Mesothelial cell of epicardium (in vitro differentiated cells): Measurements from ENCODE around the gene FRYL. TPM values are rescaled to one million over a fixed set of nuclear protein-coding genes. Genes with fewer than 3 reads are reported as not detected.

Source experiments
- DNase-seq, 2 experiments: peaks; one replicate each; pipeline ENCODE4 v3.0.0; 2021; ENCODE audit warnings: low spot score in 2 of 2; ENCODE audit not compliant: unreplicated experiment in 2 of 2
- H3K27ac Mint-ChIP-seq: 2 replicates; pipeline ENCODE4 v1.8.0; 2021; ENCODE audit warnings: mixed read lengths
- H3K27me3 Mint-ChIP-seq: 2 replicates; pipeline ENCODE4 v1.8.0; 2021; ENCODE audit warnings: low read depth, mixed read lengths
- H3K36me3 Mint-ChIP-seq: 2 replicates; pipeline ENCODE4 v1.8.0; 2021; ENCODE audit warnings: mixed read lengths
- H3K4me1 Mint-ChIP-seq: 2 replicates; pipeline ENCODE4 v1.8.0; 2021; ENCODE audit warnings: mixed read lengths
- H3K4me3 Mint-ChIP-seq: 2 replicates; pipeline ENCODE4 v1.8.0; 2021; ENCODE audit warnings: mild to moderate bottlenecking, moderate library complexity, mixed read lengths
- H3K9me3 Mint-ChIP-seq: 2 replicates; pipeline ENCODE4 v1.8.0; 2021; ENCODE audit warnings: mixed read lengths
- total RNA-seq: library from RNA; stranded (reverse); gene quantifications from 3 replicates; pipeline ENCODE4 v1.2.1, GENCODE V29; 2021
- TF ChIP-seq, protein P1 (sequence below): fragments of 200-600 bp; sonication (generic); IDR thresholded peaks from one replicate; pipeline ENCODE4 v1.5.0; 2021; ENCODE audit warnings: antibody characterized with exemption; ENCODE audit not compliant: unreplicated experiment

The FRYL gene
- total RNA-seq, 1 donor from 2014 or later = 57.0 TPM

DNA sequence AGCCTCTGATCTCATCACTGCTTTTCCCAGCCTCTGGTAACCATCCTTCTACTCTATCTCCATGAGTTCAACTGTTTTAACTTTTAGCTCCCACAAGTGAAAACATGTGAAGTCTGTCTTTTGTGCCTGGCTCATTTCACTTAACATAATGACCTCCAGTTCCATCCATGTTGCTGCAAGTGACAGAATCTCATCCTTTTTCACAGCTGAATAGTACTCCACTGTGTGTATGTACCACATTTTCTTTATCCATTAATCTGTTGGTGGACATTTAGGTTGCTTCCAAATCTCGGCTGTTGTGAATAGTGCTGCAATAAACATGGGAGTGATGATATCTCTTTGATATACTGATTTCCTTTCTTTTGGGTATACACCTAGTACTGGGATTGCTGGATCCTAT, 109.5 kb downstream of the FRYL start:
- no peaks in the 10 kb centered on the region for H3K27me3 Mint-ChIP-seq
- peaks cover 9% of the 10 kb centered on the region for H3K36me3 Mint-ChIP-seq
- H3K27ac Mint-ChIP-seq = no peak overlapping the region
- DNase-seq = no peak
- H3K9me3 Mint-ChIP-seq = peaks cover 8% of the 10 kb centered on the region
- H3K4me1 Mint-ChIP-seq = no peaks in the 10 kb centered on the region
- no peak overlapping the region for H3K4me3 Mint-ChIP-seq
- TF ChIP-seq, protein P1, sequence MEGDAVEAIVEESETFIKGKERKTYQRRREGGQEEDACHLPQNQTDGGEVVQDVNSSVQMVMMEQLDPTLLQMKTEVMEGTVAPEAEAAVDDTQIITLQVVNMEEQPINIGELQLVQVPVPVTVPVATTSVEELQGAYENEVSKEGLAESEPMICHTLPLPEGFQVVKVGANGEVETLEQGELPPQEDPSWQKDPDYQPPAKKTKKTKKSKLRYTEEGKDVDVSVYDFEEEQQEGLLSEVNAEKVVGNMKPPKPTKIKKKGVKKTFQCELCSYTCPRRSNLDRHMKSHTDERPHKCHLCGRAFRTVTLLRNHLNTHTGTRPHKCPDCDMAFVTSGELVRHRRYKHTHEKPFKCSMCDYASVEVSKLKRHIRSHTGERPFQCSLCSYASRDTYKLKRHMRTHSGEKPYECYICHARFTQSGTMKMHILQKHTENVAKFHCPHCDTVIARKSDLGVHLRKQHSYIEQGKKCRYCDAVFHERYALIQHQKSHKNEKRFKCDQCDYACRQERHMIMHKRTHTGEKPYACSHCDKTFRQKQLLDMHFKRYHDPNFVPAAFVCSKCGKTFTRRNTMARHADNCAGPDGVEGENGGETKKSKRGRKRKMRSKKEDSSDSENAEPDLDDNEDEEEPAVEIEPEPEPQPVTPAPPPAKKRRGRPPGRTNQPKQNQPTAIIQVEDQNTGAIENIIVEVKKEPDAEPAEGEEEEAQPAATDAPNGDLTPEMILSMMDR = no peak

DNA sequence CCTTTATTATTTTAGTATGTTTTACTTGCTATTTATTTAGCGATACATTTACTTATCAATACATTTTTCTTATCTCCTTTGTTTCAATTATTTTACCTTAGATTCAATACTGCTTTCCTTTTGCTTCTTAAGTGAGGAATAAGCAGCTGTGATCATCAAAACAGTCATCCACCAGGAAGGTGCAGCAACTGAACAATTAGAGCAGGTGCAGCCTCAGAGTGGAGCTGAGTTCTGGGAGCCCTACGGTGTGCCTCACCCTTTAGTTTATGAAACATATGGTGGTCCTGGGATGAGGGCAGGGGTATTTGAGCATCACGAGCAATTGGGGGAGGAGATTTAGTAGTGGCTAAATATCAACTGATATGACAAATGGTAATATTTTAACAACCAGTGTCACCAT, 111.0 kb downstream of the FRYL start:
- TF ChIP-seq, protein P1 = no peak
- Mint-ChIP-seq H3K9me3 (peaks cover 8% of the 10 kb centered on the region), H3K4me3 (no peak overlapping the region), H3K36me3 (peaks cover 9% of the 10 kb centered on the region), H3K27me3 (no peaks in the 10 kb centered on the region), H3K4me1 (no peaks in the 10 kb centered on the region), H3K27ac (no peak overlapping the region)
- no peak for DNase-seq

DNA sequence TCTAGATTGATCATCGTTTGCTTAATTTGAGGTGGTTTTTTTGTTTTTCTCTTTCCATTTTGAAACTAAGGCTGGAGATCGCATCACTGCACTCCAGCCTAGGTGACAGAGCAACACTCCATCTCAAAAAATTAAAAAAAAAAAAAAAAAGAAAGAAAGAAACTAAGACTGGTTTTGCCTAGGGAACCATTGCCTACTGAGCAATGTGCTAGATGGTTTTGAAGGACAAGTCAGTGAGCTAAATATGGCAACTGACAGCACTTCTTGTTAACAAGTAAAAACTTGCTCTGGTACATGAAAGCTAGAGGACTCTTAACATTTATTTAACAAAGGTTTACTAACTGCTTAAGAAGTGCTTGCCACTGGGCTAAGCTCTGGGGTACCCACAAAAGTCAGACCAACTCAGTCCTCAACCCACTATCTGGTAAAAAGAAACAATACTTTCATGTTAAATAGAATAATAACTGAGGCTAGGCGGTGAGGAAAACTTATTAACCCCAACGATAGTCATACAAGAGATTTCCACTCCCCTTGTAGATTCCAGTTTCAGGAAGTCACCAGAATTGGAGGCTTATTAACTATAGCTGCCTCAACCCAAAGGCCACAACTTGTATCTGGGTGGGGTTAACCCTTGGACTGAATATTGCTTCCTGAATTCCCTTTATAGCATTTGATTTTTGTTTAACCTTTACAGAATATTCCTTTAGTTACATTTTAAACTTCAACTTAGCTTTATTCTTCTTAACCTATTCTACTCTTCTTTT, 111.6 kb downstream of the FRYL start:
- Mint-ChIP-seq H3K9me3 (peaks cover 8% of the 10 kb centered on the region), H3K4me1 (no peaks in the 10 kb centered on the region)
- TF ChIP-seq, protein P1 = no peak

DNA sequence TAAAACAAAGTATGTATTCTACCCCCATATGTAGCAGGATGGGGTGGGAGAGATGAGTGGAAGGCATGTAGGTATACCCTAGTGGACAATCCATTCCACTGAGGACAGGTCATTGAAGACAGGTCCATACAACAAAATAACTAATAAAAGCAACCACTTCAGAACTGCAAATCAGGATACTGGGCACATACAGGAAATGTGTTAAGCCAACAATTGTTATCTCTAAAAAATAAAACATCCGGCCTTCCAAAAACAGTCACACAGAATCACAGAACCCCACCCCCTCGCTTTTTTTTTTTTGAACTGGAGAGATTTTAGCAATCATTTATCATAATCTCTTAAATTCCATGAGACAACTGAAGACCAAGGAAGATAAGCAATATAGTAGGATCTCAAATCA, 112.9 kb downstream of the FRYL start:
- H3K27ac Mint-ChIP-seq = no peak overlapping the region
- H3K36me3 Mint-ChIP-seq = peaks cover 16% of the 10 kb centered on the region
- no peaks in the 10 kb centered on the region for H3K4me1 Mint-ChIP-seq
- H3K4me3 Mint-ChIP-seq = no peak overlapping the region
- DNase-seq = no peak
- H3K27me3 Mint-ChIP-seq = no peaks in the 10 kb centered on the region
- TF ChIP-seq, protein P1 = no peak
- H3K9me3 Mint-ChIP-seq = peaks cover 8% of the 10 kb centered on the region

More for the DNA sequence above, 111.6 kb downstream of the FRYL start:
- no peak overlapping the region for H3K4me3 Mint-ChIP-seq
- no peaks in the 10 kb centered on the region for H3K27me3 Mint-ChIP-seq
- H3K27ac Mint-ChIP-seq = no peak overlapping the region
- DNase-seq = no peak
- H3K36me3 Mint-ChIP-seq = peaks cover 12% of the 10 kb centered on the region

DNA sequence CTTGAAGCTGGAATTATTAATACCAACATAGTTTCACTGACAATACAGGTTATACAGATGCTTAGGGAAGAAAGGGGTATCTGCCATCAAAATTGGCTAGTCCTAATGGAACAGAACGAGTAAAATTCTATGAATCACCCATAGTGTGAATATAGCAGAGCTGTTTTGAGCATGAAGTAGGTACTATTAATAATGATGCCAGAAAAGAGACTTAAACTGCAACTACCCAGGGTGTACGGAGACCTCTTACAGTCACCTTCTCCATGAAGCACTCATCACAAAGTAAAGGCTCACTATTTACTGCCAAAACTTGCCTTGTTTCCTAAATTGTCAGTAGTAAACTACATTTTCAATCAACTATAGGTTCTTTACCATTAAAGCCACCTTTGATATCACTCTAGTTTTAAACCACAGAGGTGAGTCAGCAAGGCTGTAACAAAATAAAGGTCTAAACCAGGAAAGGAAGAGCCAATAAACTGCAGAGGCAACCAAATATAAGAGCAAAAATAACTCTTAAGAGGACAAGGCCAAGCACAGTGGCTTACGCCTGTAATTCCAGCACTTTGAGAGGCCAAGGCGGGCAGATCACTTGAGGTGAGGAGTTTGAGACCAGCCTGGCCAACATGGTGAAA, 114.4 kb downstream of the FRYL start:
- peaks cover 9% of the 10 kb centered on the region for H3K9me3 Mint-ChIP-seq
- H3K27me3 Mint-ChIP-seq = no peaks in the 10 kb centered on the region
- no peak for DNase-seq
- no peak overlapping the region for H3K27ac Mint-ChIP-seq
- H3K4me1 Mint-ChIP-seq = no peaks in the 10 kb centered on the region
- no peak overlapping the region for H3K4me3 Mint-ChIP-seq
- TF ChIP-seq, protein P1 = no peak
- H3K36me3 Mint-ChIP-seq = peaks cover 16% of the 10 kb centered on the region
